GM10847 (cell line): ENCODE data around the gene TCP1.

Source experiments
- POLR2A ChIP-seq: IDR thresholded peaks from 2 replicates; pipeline ENCODE4 v1.6.1; 2011; ENCODE audit not compliant: insufficient read length; ENCODE audit errors: extremely low read depth

Gene TCP1

GRCh38 chr6:159730332-159730676 is 59.1 kb downstream of the TCP1 start:
- no peak for TF ChIP-seq POLR2A

DNA sequence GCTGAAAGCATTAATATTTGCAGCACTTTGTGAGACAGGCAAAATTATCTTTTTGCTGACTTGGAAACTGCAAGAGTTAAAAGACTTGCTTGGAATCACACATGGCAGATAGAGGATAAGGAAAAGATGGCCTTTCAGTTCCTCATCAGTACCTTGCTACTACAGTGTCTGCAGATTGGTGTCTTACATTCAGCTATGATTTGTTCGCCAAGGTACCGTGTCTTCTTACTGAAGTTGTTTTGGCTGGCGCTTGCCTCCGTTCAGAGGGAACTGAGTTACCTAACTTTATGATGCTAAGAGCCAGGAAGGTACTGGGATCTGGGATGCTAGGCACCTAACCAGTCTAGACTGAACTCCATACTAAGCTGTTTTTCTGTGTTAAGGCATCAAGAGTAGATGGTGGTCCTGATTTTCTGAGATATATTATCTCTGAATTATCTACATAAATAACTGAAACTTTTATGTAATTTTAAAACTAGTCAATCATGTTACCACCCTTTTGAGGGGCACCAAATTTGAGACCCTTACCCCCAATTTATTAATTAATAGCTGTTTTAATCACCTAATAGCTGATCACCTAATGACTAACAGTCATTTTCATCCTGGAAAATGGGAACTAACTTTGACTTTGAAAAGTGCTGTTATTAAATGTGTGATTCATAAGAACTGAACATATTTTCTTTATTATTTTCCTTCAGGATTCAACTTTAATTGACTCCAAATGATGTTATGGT is 59.6 kb downstream of the TCP1 start:
- TF ChIP-seq POLR2A, result no peak

DNA sequence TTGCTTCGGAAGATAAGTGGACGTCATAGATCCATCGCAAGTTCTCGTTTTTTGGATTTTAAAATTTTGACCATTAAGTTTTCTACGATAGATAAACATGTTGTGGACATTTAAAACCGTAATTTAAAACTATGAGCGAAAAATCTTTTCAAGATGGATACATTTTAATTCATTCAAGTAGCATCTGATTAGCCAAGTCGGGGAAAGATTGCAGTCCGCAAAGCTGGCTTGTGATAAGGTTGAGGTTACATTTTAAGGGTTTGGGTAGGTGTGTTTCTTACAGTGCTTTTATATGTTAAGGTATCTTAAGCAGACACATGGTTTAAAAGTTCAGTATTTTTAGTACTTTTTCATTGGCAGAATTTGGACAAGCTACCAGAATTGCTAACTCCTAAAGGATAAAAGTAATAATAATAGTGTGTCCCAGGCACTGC is 60.9 kb downstream of the TCP1 start:
- TF ChIP-seq POLR2A, result no peak
